ENCODE measurements around the gene EEPD1. TPM values are rescaled to one million over a fixed set of nuclear protein-coding genes. Genes with fewer than 3 reads are reported as not detected.
"Not testable (repeated sequence)": the region's sequence is repeated elsewhere in the genome, so short reads cannot be mapped to it uniquely, and the experiment has no call there.

The EEPD1 gene
- total RNA-seq, 1 donor from 2014 or later, result 18.5 TPM

- no peak for DNase-seq (ENCODE audit: low spot score)
Measured at GRCh38 chr7:36128448-36129047, 24.5 kb upstream of the EEPD1 start.

- DNase-seq (ENCODE audit: low spot score), result no peak
Measured at GRCh38 chr7:36129048-36129534, 24.0 kb upstream of the EEPD1 start.

- DNase-seq (ENCODE audit: low spot score), result no peak
Measured at GRCh38 chr7:36130236-36130945, 22.7 kb upstream of the EEPD1 start.

GRCh38 chr7:36131026-36131425, 22.0 kb upstream of the EEPD1 start:
- no peak for DNase-seq (ENCODE audit: low spot score)

- no peak for DNase-seq (ENCODE audit: low spot score)
Measured at GRCh38 chr7:36131499-36131898, 21.6 kb upstream of the EEPD1 start.

- no peak for DNase-seq (ENCODE audit: low spot score)
Measured at GRCh38 chr7:36132012-36132411, 21.0 kb upstream of the EEPD1 start.

GRCh38 chr7:36135700-36136099, 17.4 kb upstream of the EEPD1 start:
- DNase-seq (ENCODE audit: low spot score), result no peak

GRCh38 chr7:36137258-36137657, 15.8 kb upstream of the EEPD1 start:
- DNase-seq (ENCODE audit: low spot score), result no peak

GRCh38 chr7:36137754-36138153, 15.3 kb upstream of the EEPD1 start:
- no peak for DNase-seq (ENCODE audit: low spot score)

- no peak for DNase-seq (ENCODE audit: low spot score)
Measured at GRCh38 chr7:36138209-36138608, 14.8 kb upstream of the EEPD1 start.

- DNase-seq (ENCODE audit: low spot score), result no peak
Measured at GRCh38 chr7:36141351-36141750, 11.7 kb upstream of the EEPD1 start.

- DNase-seq (ENCODE audit: low spot score), result no peak
Measured at GRCh38 chr7:36141850-36142249, 11.2 kb upstream of the EEPD1 start.

DNA sequence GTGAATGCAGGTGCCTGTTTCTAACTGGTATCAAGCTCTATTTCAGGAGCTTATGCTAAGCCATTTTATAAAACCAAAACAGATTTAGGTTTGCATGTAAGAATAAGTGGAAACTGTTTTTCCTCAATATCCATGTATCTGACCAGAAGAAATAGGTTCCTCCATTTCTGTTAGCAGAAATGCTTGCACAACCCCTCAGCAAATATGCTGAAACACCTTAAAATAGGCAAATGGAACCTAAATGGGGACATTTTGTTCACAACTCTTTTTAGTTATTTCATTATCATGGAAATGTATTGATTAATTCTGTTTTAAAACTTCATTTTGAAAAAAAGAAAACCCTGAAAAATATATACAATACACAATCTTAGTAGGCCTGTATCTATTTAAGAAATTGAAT, 8.9 kb upstream of the EEPD1 start:
- no peak for DNase-seq (ENCODE audit: low spot score)

DNA sequence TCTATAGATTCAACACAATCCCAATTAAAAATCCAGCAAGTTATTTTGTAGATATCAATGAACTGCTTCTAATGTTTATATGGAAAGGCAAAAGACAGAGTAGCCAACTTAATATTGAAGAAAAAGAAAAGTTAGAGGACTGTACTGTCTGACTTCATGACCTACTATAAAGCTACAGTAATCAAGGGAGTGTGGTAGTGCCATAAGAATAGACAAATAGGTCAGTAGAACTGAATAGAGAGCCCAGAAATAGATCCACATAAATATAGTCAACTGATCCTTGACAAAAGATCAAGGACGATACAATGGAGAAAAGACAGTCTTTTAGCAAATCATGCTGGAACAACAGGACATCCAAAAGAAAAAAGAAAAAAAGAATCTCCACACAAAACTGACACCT, 7.4 kb upstream of the EEPD1 start:
- DNase-seq (ENCODE audit: low spot score), result no peak

GRCh38 chr7:36147361-36147760, 5.7 kb upstream of the EEPD1 start:
- DNase-seq (ENCODE audit: low spot score), result no peak

- no peak for DNase-seq (ENCODE audit: low spot score)
Measured at GRCh38 chr7:36148422-36149065, 4.5 kb upstream of the EEPD1 start.

- not testable (repeated sequence) for DNase-seq (ENCODE audit: low spot score)
Measured at GRCh38 chr7:36149240-36149639, 3.8 kb upstream of the EEPD1 start.

GRCh38 chr7:36149694-36150452, 3.2 kb upstream of the EEPD1 start:
- no peak for DNase-seq (ENCODE audit: low spot score)

- DNase-seq (ENCODE audit: low spot score), result no peak
Measured at GRCh38 chr7:36151921-36152755, 916 bp upstream of the EEPD1 start.

- DNase-seq (ENCODE audit: low spot score), result no peak
Measured at GRCh38 chr7:36153571-36154097, 580 bp downstream of the EEPD1 start.

Data from mesenteric fat pad (tissue), 1 donor.